Left ventricle myocardium superior (tissue), 1 donor: ENCODE measurements around the gene FAM118B. TPM values are rescaled to one million over a fixed set of nuclear protein-coding genes. Genes with fewer than 3 reads are reported as not detected.
A peak's percentile ranks its signal among the peaks of the same experiment; 100 is the strongest.

ENCODE experiments used
- ATAC-seq: fragments of 200-7000 bp; cut with Tn5 transposase; one replicate; pipeline ENCODE4 v1.9.1; 2020; ENCODE audit warnings: mild to moderate bottlenecking, moderate library complexity
- DNase-seq: peaks from one replicate; pipeline ENCODE4 v3.0.0-alpha.2; 2020
- intact Hi-C: fragments of 100-400 bp; cut with micrococcal nuclease; formaldehyde crosslinking; loops from one replicate; pipeline ENCODE4 v1.11.0; 2022
- total RNA-seq: library from RNA; stranded (reverse); fragmentation: NEBNext Ultra II Directional; extraction: Animal tissue kit (Norgen Biotek cat#: 25700); gene quantifications from one replicate; pipeline ENCODE4 v1.2.1, GENCODE V29; 2021
- donor health status: DM: no; HTN: yes; CAD: no; lungs with severe emphysema.

FAM118B gene
- total RNA-seq, 1 donor from 2014 or later: 25.1 TPM

- intact Hi-C loops: no loop called here
- DNase-seq (no peak), ATAC-seq (no peak)
Measured at GRCh38 chr11:126256216-126256615, 44.6 kb downstream of the FAM118B start.

DNA sequence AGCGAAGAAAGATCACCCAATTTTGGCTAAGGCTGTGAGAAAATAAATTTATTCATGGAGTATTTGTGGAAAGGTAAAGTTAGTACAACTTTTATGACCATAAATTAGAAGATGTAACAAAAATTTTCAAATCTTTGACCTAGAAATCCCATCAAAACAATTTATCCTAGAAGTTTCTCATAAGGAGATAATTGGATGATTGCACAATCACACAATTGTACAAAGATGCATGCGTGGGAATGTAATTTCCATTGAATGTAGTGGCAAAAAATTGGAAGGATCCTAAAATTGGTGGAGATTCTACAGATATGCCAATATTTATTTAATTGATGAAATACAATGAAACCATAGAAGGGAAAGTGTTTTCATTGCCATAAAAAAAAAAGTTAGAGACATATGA is 45.6 kb downstream of the FAM118B start:
- intact Hi-C loops: no loop called here
- DNase-seq: no peak
- no peak for ATAC-seq

GRCh38 chr11:126257764-126258163 is 46.2 kb downstream of the FAM118B start:
- intact Hi-C loops: no loop called here
- no peak for DNase-seq
- no peak for ATAC-seq

DNA sequence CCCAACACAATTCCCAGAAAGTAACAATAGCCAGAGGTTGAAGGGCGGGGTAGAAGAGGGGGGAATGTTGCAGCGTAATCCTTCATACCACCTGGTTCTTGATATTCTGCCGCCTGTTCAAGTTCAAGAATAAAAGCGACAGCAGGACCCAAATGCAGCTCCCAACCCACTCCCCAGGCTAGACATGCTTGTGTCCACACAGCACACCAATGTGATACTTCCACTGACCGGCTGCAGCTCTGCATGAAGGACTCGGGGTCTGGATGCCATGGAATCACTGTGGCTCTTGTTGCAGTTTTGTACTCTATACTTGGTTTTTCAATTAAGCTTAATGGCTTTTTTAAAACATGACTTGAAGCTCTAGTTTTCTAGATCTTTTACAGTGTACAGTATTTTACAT is 50.6 kb downstream of the FAM118B start:
- intact Hi-C loops: loop anchor here (10.0 kb wide), 1 partner anchor 47 kb away; the partner anchor contains the start of genes FAM118B and RPUSD4
- ATAC-seq (no peak), DNase-seq (no peak)

DNA sequence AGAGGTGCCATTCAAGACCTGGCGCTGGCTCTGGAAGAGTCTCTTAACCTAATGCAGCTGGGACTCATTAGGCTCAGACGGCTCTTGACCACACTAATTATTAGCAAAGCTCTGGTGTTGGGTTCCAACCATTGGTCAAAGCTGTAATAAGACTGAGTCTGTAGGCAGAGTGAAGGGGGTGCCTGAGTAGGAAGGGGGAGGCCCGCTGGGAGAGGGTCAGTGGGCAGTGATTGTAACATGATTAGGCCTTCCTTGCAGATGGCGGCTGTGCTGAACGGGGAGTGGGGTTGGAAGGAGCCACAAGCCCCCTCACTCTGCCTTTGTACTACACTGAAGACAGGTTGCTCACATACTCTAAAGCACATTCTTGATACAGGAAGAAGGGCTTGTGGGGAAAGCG is 51.9 kb downstream of the FAM118B start:
- intact Hi-C loops: loop anchor here (10.0 kb wide), 1 partner anchor 49 kb away; the partner anchor contains the start of genes FAM118B and RPUSD4

DNA sequence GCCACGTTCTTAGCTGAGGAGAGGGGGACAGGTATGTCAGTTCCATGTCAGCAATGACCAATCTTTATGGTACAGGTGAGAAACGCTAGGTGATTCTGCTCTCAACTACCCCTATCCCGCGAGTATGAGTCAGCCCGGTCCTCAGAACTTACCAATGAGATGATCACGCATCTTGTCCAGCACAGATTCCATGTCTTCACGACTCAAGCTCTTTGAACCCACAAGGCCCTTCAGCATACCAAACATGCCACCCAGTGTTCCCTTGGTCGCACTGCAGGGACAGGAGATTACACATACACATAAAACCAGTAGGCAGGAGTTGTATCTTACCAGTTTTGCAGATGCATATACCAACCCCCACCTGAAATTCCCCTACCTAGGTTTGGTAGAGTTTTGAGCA is 54.2 kb downstream of the FAM118B start:
- DNase-seq (no peak), ATAC-seq (no peak)
- intact Hi-C loops: loop anchor here (10.0 kb wide), 1 partner anchor 51 kb away; the partner anchor contains the start of genes FAM118B and RPUSD4

More for the DNA sequence above, 51.9 kb downstream of the FAM118B start:
- ATAC-seq (no peak), DNase-seq (no peak)

- no peak for ATAC-seq
Measured at GRCh38 chr11:126267650-126268049, 56.1 kb downstream of the FAM118B start.

GRCh38 chr11:126268361-126268707 is 56.8 kb downstream of the FAM118B start:
- ATAC-seq: peak; percentile 29
- intact Hi-C loops: loop anchor here (10.0 kb wide), 1 partner anchor 54 kb away; the partner anchor contains the start of genes FAM118B and RPUSD4
- DNase-seq: no peak

More at GRCh38 chr11:126267650-126268049, 56.1 kb downstream of the FAM118B start:
- intact Hi-C loops: loop anchor here (10.0 kb wide), 1 partner anchor 53 kb away; the partner anchor contains the start of genes FAM118B and RPUSD4
- DNase-seq: no peak

DNA sequence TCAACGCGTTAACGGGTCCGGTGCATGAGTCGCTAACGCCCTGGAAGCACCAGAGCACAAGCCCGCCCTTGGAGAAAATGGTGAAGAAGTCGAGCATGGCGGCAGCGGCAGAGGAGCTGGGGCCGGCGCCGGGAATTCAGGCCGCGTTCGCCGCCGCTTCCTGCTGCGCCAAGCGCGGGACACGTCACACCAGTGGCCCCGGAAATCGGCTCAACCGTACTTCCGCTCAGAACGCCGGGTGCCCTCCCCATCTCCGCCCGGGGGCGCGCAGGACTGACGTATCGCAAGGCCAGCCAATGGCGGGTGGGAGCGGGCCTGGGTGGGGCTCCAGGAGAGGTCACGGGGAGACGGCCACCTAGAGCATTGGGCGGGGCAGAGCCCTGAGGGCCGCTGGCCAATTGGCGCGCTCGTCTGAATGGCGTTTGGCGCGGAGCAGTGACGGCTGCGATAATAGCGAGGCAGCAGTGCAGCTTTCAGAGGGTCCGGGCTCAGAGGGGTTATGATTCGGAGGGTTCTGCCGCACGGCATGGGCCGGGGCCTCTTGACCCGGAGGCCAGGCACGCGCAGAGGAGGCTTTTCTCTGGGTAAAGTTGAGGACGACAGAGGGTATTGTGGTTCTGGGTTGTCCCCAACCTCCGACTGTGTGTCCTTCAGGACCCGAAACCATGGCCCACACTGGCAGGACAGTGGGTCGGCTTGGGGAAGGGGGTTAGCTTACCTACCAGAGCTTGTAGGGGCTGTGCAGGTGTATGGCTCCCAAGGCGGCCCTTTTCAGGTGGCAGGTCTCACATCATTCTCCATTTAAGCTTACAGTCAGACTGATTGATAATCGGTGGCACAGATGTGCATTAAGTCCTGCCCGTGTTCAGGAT is 57.4 kb downstream of the FAM118B start, which contains the start of the genes FOXRED1 and SRPRA:
FOXRED1 (plus strand) TSS at position 447 of the 872 bp plus-strand sequence; CDS start at position 500, 53 bp downstream.
SRPRA (minus strand) TSS at position 188 of the 872 bp plus-strand sequence; CDS start at position 97, 91 bp downstream.
- peak; percentile 100 for DNase-seq
- peak; percentile 99 for ATAC-seq
- intact Hi-C loops: loop anchor here (10.0 kb wide), 1 partner anchor 54 kb away; the partner anchor contains the start of genes FAM118B and RPUSD4

- no peak for ATAC-seq
- intact Hi-C loops: no loop called here
- no peak for DNase-seq
Measured at GRCh38 chr11:126277322-126277721, 65.7 kb downstream of the FAM118B start.

- intact Hi-C loops: no loop called here
- DNase-seq (no peak), ATAC-seq (no peak)
Measured at GRCh38 chr11:126277780-126278179, 66.2 kb downstream of the FAM118B start.

GRCh38 chr11:126279191-126279590 is 67.6 kb downstream of the FAM118B start:
- intact Hi-C loops: no loop called here
- no peak for DNase-seq
- ATAC-seq: no peak

GRCh38 chr11:126280595-126280994 is 69.0 kb downstream of the FAM118B start:
- no peak for DNase-seq
- no peak for ATAC-seq
- intact Hi-C loops: no loop called here

GRCh38 chr11:126281245-126281644 is 69.7 kb downstream of the FAM118B start:
- ATAC-seq (no peak), DNase-seq (no peak)
- intact Hi-C loops: no loop called here

DNA sequence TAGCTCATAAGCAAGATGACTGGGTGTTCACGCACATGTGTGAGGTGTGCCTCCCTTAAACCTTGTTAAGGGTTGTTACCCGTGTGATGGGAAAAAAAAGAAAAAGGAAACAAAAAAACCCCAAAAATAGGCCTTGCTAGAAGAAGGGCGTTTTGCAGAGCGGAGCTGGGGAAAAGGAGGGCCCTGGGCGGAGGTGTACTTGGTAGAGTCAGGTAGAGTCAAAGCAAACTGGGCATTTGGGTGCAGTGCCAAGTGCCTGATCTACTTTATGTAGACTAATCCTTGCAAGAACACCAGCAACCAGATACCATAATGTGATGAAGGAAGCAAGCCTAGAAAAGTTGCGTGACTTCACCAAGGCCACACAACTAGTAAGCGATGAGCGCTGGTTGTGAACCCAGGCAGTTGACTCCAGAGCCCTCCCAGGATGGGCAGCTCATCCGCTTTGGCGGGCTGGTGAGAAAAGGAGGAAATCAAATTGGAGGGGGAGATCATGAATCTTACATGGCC is 70.1 kb downstream of the FAM118B start:
- ATAC-seq (no peak), DNase-seq (no peak)
- intact Hi-C loops: no loop called here

GRCh38 chr11:126282361-126282735 is 70.8 kb downstream of the FAM118B start:
- DNase-seq: peak; percentile 74
- peak; percentile 84 for ATAC-seq
- intact Hi-C loops: no loop called here

DNA sequence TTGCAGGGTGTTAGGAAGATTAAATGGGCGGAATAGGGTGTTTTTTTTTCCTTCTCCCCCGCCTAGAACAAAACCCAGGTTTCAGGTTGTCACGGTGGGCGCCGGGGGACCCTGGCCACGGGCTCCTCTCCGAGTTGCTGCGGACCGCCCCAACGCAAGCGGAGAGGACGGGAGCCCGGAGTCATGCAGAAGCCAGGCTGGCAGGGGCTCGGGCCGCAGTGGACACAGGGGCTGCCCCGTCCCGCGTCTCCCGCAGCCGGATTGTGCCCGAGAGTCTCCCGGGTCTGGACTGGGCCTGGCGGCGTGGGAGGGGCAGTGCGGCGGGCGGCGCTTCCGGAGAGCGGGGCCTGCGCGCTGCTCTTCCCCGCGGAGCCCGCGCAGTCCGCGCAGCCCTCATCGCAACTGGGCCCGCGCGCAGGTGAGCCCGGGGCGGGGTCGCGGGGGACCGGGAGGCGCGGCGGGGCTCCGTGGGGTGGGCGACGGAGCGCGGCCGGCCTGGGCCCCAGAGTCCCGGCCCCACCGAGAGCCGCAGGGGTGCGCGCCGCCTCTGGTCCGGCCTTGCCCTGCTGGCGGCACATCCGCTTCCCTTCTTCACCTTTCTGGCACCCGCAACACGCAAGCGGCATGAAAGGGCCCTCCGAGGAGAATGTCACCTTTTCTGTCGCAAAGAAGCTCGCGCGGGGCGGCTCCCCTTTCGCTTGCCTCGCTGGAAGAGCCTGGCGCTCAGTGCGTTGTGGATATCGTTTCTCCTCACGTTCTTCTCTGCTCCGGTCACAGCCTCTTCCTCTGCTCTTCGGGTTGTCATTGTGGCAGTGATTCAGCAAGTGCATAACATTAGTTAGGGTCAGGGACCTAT is 71.4 kb downstream of the FAM118B start, which contains the start of gene TIRAP:
TIRAP (plus strand) TSS at position 358 of the 856 bp plus-strand sequence. CDS start 7,802 bp downstream, outside the sequence.
- DNase-seq (peak; percentile 88), ATAC-seq (peak; percentile 95)
- intact Hi-C loops: no loop called here

DNA sequence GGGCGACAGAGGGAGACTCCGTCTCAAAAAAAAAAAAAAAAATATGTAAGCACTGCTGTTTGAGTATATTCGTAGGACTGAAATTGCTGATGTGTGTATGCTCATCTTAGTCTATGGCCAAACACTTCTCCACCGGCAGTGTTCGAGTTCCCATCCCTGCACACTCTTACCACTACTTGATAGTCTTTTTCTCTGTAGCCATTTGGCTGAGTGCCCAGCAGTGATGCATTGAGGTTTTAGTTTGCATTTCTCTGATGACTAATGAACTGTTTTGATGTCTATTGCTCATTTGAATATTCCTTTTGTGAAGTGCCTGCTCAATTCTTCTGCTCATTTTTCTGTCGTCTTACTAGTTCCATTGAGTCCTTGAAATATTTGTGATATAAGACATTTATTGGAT is 73.2 kb downstream of the FAM118B start:
- ATAC-seq (no peak), DNase-seq (no peak)
- intact Hi-C loops: no loop called here

DNA sequence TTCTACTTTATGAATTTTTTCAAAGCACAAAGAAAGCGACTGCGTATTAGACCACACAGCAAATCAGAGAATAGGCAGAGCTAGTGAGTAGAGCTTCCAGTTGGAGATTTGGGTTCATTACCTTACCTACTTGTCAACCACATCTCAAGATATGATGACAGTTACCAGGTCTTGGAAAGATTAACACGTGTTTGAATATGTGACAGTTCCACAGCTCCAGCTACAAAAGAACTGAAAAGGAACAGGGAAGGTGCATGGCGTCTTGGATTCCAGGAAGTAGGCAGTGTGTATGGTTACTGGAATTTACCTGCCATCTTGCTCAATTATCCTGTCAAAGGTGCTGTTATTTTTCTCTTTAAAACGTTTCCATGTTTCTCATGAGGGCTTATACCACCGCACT is 76.7 kb downstream of the FAM118B start:
- ATAC-seq (no peak), DNase-seq (no peak)
- intact Hi-C loops: no loop called here
